GM21423 (cell line): Measurements from ENCODE around the gene WDR37.

Experiments
- ATAC-seq: cut with Tn5 transposase; IDR thresholded peaks from one replicate; pipeline ENCODE4 v1.9.1; 2021; ENCODE audit warnings: mild to moderate bottlenecking, moderate library complexity; ENCODE audit not compliant: unreplicated experiment

WDR37 gene

GRCh38 chr10:1162481-1163203 lies 106.5 kb downstream of the WDR37 start:
- ATAC-seq, result no peak

- ATAC-seq, result no peak
These were observed 107.0 kb downstream of the WDR37 start for GRCh38 chr10:1163204-1163660.

GRCh38 chr10:1163831-1164230 lies 107.6 kb downstream of the WDR37 start:
- no peak for ATAC-seq

- ATAC-seq, result no peak
These were observed 110.1 kb downstream of the WDR37 start for GRCh38 chr10:1166101-1166827.

- ATAC-seq, result no peak
These were observed 110.7 kb downstream of the WDR37 start for GRCh38 chr10:1166828-1167275.

GRCh38 chr10:1168763-1169162 lies 112.6 kb downstream of the WDR37 start:
- ATAC-seq, result no peak

GRCh38 chr10:1169186-1169885 lies 113.2 kb downstream of the WDR37 start:
- ATAC-seq, result no peak

- no peak for ATAC-seq
These were observed 114.0 kb downstream of the WDR37 start for GRCh38 chr10:1169981-1170866.

GRCh38 chr10:1170867-1171180 lies 114.6 kb downstream of the WDR37 start:
- ATAC-seq, result no peak

- no peak for ATAC-seq
These were observed 115.0 kb downstream of the WDR37 start for GRCh38 chr10:1171182-1171581.

GRCh38 chr10:1171586-1171985 lies 115.4 kb downstream of the WDR37 start:
- ATAC-seq, result no peak

- no peak for ATAC-seq
These were observed 116.2 kb downstream of the WDR37 start for GRCh38 chr10:1172256-1172984.

- ATAC-seq, result no peak
These were observed 116.9 kb downstream of the WDR37 start for GRCh38 chr10:1173091-1173490.

- no peak for ATAC-seq
These were observed 117.8 kb downstream of the WDR37 start for GRCh38 chr10:1174022-1174421.

GRCh38 chr10:1175956-1176565 lies 119.9 kb downstream of the WDR37 start:
- no peak for ATAC-seq

GRCh38 chr10:1177936-1178335 lies 121.8 kb downstream of the WDR37 start:
- no peak for ATAC-seq

GRCh38 chr10:1178506-1178905 lies 122.3 kb downstream of the WDR37 start:
- ATAC-seq, result no peak

GRCh38 chr10:1179346-1180070 lies 123.3 kb downstream of the WDR37 start:
- no peak for ATAC-seq

- no peak for ATAC-seq
These were observed 124.0 kb downstream of the WDR37 start for GRCh38 chr10:1180071-1180730.
